Measurements from ENCODE around the gene TSEN54.

Gene TSEN54

DNA sequence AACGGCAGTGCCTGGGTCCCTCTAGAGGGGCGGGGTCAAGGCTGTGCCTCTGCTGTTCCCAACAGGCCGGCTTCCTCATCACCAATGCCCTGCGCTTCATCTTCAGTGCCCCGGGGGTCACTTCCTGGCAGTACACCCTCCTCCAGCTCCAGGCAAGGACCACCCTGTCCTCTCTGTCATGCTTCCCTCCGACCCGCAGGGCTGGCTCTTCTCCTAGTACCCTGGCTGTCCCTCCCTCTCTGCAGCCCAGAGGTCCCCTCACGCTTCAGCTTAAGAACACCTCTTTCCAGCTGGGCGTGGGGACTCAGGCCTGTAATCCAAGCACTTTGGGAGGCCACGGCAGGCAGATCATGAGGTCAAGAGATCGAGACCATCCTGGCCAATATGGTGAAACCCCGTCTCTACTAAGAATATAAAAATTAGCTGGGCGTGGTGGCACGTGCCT lies 26.8 kb upstream of the TSEN54 start:
- DNase-seq: no peak

DNA sequence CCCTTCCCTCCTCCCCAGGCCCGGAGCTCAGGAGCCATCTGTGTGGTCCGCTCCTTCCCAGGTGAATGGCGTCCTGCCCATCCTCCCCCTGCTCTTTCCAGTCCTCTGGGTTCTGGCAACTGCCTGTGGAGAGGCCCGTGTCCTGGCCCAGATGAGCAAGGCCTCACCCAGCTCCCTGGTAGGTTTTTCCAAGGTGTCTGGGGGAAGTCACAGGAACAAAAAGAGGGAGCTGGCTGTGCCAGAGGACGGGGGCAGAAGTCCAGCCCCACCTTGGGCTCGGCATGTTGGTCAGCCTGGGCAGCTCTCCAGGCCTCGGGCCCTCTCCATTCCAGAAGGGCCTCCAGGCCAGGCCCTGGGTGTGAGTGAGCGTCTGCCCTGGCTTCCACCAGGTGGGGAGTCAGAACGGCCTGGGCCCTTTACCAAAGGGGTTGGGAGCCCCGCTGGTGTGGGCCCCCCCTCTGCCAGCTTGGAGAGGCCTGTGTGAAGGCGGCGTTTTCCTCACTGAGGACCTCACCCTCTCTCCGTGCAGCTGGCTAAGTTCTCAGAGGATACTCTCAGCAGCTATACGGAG lies 26.1 kb upstream of the TSEN54 start:
- DNase-seq: no peak

DNA sequence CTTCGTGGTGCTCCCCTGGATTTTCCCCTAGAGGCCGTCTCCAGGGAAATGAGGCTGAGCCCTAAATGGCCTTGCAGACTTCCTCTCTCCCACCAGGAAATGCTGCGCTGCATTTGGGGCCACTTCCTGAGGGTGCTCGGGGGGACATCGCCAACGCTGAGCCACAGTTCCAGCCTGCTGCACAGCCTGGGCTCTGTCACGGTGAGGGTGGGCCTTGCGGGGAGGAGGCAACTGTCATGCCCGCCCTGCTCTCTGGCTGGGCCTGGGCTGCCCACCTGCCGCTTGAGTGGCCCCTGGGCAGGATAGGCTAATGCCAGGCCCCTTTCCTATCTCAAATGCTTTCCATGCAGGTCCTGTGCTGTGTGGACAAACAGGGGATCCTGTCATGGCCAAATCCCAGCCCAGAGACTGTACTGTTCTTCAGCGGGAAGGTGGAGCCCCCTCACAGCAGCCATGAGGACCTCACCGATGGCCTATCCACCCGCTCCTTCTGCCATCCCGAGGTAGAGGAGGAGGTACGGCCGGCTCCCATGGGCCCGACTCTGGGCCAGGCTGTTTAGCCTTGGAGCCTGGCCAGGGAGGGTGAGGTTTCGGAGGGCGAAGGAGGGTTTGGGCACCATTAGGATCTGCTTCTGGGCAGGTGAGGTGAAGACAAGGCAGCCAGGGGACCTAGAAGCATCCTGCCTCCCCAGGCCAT lies 25.2 kb upstream of the TSEN54 start:
- no peak for DNase-seq

DNA sequence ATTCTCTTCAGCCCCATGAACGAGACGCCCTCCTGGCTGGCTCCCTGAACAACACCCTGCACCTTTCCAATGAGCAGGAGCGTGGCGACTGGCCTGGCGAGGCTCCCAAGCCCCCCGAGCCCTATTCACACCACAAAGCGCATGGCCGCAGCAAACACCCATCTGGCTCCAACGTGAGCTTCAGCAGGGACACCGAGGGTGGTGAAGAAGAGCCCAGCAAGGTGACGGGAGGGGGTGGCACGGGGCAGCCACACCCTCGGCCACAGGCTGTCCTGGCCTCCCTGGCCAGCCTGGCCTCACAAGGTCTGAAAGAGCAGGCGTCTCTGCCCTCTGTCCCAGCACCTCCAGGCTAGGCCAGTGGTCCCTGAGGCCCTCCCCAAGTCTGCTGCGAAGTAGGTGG lies 24.6 kb upstream of the TSEN54 start:
- no peak for DNase-seq

DNA sequence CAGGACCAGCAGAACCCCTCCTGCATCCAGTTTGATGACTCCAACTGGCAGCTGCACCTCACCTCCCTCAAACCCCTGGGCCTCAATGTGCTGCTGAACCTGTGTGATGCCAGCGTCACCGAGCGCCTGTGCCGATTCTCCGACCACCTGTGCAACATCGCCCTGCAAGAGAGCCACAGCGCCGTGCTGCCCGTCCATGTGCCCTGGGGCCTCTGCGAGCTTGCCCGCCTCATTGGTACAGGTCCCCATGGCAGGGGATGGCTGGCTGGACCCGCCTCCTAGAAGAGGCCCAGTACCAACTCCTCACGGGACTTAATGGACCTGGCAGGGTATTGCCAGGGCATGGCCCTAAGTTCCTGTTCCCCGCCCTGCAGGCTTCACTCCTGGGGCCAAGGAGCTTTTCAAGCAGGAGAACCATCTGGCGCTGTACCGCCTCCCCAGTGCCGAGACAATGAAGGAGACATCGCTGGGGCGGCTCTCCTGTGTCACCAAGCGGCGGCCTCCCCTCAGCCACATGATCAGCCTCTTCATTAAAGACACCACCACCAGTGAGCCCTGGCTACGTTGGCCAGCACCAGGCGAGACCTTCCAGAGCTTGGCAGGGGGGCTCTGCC lies 23.7 kb upstream of the TSEN54 start:
- DNase-seq: no peak

DNA sequence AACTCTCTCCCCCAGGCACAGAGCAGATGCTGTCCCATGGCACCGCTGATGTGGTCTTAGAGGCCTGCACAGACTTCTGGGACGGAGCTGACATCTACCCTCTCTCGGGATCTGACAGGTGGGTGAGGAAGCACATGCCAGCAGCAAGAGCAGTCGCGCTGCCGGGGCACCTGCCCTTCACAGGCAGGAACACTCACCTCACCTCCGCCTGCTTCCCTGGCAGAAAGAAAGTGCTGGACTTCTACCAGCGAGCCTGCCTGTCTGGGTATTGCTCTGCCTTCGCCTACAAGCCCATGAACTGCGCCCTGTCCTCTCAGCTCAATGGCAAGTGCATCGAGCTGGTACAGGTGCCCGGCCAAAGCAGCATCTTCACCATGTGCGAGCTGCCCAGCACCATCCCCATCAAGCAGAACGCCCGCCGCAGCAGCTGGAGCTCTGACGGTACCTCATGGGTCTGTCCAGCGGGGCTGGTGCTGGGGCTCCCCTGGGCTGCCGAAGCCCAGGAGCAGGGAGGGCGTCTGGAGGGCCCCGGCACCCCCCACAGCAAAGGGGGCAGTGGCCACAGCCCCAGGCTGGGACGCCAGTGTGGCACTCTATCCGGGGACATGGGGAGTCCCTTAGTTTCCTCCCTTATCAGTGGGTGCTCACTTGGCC lies 22.7 kb upstream of the TSEN54 start:
- no peak for DNase-seq

DNA sequence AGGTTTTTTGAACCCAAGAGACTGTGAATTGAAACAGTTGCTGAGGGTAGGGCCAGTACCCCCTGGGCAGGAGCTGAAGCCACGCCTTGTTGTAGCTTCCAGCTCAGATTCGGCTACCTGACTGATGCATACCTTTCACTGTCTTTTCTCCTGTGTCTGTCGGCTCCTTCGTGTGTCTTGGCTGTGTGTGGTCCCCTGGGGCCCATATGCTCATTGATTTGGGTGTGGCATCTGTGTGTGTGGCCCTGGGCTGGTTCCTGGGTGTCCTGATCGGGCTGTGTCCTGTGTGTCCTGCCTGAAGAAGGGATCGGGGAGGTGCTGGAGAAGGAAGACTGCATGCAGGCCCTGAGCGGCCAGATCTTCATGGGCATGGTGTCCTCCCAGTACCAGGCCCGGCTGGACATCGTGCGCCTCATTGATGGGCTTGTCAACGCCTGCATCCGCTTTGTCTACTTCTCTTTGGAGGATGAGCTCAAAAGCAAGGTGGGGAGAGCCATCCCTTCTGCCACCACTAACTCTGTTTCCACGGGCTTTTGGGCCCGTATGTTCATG lies 21.9 kb upstream of the TSEN54 start:
- no peak for DNase-seq

DNA sequence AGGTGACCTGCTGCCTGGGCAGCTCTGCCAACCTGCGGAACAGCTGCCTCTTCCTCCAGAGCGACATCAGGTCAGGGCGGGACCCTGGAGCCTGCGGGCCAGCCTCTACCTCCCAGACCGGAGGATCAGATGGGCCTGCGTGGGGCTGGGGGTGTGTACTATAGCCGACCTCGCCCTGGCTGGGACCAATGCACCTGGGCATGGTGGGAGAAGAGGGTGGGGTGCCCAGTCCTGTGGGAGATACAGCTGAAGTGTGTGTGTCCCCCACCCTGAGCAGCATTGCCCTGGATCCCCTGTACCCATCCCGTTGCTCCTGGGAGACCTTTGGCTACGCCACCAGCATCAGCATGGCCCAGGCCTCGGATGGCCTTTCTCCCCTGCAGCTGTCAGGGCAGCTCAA lies 20.3 kb upstream of the TSEN54 start:
- DNase-seq: no peak

DNA sequence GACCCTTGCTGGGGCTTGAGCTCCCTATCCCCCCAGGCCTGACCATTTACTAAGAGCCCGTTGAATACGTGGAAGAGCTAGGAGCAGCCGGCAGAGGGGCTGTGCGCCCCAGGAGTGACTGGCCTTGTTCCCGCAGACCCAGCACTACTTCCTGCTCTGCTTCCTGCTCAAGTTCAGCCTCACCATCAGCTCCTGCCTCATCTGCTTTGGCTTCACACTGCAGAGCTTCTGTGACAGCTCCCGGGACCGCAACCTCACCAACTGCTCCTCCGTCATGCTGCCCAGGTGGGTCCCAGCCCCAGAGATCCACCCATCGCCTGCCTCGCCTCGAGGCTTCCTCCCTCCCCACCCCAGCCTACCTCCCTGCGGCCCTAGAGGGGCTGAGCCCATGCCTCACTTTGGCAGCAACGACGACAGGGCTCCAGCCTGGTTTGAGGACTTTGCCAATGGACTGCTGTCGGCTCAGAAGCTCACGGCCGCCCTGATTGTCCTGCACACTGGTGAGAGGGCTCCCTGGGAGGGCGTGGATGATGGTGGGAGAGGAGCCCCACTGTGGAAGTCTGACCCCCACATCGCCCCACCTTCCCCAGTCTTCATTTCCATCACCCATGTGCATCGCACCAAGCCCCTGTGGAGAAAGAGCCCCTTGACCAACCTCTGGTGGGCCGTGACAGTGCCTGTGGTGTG lies 18.1 kb upstream of the TSEN54 start:
- no peak for DNase-seq

DNA sequence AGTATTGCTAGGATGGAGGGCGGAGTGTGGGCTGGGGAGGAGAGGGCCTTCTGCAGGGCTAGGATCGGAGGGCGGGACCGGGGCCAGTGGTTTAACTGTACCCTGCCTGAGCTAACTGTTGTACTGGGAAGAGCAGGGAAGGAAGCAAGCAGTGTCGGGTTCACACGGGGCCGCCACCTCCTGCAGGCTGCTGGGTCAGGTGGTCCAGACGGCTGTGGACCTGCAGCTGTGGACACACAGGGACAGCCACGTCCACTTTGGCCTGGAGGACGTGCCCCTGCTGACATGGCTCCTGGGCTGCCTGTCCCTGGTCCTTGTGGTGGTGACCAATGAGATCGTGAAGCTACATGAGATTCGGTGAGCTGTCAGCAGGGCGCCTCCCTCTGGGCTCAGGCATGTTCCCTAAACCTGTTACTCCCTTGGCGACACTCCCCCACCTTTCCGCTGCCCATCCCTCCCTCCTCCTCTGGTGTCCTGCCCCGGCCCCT lies 17.6 kb upstream of the TSEN54 start:
- DNase-seq: no peak

DNA sequence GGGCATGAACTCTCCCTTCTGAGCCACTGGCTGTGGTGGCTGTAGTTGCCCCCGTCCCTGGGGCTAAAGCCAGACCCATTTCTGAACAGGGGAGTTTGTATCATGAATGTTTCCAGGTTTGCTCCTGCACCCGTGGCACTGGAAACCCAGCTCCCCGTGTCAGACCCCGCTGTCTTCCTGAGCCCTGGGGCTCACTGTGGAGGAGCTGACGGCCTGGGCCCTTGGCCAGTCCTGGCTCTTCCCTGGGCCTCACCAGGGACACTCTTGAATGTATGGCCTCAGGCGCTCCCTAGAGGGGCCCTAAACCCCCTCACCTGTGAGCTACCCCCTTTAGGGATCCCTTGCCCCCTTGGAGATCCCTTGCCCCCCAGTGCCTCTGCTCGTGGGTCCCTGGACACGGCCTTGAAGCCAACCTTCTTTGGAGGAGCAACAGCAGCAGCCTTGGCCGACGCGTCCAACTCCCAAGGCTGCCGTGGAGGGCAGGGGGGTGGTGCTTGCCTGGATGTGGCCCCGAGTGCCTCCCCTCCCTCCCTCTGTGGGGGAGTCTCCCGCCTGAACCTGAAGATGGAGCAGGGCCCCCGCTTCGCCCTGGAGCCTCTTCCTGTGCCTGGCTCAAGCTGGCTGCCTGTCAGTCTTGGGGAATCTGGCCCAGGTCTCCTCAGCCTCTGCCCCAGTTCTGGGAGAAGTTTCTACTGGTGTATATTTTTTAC lies 16.9 kb upstream of the TSEN54 start:
- no peak for DNase-seq

DNA sequence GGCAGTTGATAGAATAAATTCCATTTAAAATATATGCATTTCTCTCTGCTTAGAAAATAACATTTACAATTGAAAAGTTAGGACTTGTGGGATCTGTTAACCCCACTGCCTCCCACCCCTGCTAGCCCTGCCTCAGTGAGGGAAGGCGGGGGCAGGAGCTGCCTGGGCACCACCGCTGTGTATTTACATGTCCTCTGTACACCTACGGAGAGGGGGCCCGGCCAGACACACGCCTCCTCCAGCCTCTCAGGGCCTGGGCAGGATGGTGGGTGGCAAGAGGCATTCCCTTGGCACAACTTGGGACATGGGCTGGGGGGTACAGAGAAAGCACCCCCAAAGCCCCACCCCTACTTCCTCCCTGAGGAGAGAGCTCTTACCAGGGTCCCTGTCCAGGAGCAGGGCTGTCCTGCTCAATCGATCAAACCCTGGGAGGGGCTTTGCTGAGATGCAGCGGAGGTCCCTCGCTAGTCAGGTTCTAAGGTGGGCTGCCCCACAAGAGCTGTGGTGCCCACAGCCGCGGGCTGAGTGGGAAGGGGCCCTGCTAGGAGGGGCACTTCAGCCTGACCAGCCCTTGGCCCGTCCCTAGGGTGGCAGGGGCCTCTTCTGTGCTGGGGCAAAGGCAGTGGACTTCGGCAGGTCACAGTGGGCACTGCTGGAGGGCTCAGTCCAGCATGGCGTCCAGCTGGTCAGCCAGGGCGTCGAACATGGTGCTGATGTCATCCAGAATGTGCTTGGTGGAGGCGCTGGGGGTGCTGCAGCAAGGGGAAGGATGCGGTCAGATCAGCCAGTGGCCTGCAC lies 15.7 kb upstream of the TSEN54 start:
- DNase-seq: no peak

DNA sequence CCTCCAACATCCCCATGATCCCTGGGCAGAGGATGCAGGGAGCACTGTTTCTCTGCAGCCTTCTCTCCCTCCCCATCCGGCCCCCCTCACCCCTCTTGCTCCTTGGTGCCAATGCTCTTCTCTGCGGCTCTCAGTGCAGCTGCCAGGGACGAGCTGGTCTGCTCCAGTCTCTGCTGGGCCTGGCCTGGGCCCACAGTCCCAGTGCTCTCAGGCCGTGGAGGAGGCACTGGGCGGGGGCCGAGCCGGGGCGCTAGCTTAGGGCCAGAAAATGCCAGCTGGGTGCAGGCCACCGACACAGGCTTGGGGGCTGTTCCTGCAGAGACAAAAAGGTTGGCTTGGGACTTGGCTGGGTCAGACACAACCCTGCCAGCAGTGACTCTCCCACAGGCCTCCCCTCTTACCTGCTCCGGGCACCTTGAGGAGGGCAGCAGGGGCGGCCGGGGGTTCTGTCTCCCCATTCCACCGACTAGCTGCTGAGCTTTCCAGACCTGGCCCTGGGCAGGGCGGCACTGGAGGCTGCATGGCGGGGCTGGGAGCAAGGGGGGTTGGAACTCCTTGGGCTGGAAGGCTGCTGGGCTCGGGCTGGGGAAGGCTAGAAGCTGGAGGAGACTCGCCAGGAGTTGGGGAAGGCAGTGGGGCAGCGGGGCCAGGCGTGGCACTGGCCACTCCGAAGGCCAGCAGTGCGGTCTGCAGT lies 14.8 kb upstream of the TSEN54 start:
- no peak for DNase-seq

DNA sequence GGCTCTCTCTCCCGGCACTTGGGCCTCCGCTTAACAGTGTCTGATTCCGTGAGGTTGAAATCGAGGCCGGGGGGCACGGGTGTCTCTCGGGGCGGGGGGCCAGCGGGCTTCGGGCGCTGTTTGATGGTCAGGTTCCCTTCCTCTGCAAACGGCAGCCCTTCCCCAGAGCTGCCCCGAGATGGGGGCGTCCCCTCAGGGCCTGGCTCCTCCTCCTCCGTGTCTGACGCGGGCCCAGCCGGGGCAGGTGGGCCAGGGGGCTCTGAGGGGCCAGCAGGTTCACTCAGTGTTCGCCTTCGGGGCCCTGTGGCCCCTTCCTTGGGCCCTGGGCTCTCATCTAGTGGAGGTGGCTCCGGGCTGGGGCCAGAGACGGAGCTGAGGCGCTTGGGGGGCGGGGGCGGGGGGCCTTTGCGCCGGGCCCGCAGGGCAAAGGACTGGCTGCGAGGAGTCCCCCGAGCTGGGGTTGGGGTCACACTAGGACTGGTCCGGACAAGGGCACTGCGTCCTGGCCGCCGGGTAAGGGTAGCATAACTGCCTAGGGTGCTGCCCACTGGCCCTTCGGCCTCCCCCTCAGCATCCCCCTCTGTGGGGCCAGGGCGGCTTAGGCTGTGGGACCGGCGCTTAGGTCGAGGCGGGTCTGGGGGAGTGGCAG lies 14.1 kb upstream of the TSEN54 start:
- DNase-seq: no peak

DNA sequence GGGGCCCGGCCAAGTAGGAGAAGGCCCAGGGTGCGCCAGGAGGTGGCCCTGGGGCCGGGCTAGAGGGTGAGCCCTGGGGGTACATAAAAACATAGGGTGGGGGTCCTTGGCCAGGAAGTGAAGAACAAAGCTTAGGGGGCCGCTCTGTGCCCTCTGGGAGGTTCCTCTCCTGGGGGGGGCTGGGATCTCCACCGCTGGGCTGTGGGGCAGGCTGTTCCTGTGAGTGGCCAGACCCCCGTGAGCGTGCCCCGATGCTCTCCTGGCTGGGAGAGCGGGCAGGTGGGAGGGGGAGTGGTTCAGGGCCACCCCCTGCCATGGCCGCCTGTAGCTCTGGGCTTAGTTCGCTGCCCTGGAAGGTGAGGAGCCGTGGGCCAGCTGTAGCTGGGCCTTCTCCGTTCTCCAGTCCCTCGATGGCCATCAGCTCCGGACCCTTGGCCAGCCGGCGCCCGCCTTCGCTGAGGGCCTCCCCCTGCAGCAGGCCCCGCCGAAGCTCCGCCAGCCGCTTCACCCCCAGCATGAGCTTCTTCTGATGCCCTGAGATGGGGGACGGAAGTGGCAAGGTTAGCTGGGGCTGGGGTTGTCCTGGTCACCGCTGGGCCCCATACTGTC lies 13.5 kb upstream of the TSEN54 start:
- no peak for DNase-seq

DNA sequence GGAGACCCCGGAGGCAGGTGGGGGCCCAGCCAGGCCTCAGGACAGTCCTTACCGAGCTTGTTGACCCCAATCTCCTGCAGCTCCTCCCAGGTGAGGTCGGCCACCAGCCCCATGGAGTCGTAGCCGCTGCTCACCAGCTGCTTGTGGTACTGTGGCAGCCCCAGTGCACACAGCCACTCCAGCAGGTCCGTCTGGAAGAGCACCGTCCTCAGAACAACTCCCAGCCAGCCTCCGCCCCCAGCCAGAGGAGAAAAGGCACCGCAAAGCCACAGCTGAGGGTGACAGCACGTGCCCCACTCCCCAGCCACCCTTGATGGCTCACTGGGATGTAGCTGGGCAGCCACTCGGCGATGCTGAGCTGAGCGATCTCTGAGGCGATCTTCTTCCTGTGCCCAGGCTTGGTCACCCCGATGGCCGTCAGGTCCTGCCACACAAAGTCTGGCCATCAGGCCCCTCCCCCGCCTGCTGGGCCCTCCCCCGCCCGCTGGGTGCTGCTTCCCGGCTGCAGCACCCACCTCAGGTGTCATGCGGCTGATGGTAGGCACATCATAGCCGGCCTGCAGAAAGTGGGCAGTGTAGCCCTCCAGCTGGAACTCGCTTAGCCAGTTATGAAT lies 12.9 kb upstream of the TSEN54 start:
- no peak for DNase-seq

DNA sequence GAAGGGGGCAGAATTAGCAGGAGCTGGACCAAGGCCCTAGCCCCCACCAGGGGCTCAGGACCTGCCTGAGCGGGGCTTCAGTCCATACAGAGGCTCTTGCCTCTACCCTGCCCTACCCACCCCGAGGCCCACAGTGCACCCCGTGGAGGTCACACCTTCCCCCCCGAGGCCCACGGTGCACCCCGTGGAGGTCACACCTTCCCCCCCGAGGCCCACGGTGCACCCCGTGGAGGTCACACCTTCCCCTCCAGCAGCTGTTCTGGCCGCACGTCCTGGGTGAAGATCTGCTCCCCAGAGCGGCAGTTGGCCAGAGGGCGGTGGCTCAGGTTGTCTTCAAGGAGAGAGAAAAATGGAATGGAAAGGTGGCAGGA lies 12.4 kb upstream of the TSEN54 start:
- no peak for DNase-seq

DNA sequence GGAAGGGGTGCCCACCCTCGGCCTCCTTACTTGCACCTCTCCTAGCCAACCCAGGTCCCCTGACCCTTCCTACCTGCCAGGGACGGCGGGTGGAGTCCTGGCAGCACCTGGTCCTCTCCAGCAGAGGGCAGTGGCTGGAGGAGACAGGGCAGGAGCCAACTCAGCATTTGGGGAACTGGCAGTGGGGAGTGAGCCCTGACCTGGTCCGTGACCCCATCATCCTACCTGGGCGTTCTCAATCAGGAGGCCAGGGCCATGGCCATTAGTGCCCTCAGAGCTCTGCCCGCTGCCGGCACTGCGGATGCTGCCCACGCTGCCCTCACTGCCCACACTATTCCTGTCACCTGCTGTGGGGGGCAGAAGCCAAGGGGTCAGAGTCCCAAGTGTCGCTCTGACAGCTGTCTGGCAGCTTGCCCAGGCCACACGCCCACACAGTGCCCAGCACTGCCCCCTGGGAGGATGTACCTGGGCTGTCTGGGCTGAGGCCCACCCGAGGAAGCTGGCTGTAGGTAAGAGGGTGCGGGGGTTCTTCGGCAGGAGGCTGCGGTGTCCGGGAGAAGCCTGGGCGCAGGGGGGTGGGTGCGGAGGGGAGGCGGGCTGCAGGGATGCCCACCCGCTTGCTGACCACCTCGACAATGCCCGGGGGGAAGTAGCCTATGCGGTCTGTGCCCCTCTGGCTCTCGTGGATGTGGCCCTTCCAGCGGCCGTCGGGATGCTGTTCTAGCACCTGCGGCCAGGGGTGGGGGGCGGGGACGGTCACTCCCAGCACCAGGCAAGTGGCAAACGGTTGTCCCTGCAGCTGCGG lies 11.8 kb upstream of the TSEN54 start:
- no peak for DNase-seq

DNA sequence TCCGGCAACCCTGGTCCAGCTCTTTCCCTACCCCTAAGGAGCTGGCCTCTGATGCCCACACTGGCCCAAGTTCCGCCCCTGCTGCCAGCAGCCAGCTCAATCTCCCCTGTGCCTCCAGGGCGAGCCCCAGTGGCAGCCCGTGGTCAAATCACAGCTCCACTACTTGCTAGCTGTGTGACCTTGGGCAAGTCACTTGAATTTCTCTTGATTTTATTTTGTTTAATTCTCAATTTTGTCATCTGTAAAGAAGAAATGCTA lies 11.2 kb upstream of the TSEN54 start:
- DNase-seq: no peak

Data from NCI-H2227 treated with DMSO at 0.1 percent for 48 hours (cell line).